ENCODE measurements around the gene SFT2D1. TPM values are rescaled to one million over a fixed set of nuclear protein-coding genes. Genes with fewer than 3 reads are reported as not detected.

The SFT2D1 gene
- total and polyA plus RNA-seq, 8 donors: 4.7 to 96.8 (median 44.5) TPM

DNA sequence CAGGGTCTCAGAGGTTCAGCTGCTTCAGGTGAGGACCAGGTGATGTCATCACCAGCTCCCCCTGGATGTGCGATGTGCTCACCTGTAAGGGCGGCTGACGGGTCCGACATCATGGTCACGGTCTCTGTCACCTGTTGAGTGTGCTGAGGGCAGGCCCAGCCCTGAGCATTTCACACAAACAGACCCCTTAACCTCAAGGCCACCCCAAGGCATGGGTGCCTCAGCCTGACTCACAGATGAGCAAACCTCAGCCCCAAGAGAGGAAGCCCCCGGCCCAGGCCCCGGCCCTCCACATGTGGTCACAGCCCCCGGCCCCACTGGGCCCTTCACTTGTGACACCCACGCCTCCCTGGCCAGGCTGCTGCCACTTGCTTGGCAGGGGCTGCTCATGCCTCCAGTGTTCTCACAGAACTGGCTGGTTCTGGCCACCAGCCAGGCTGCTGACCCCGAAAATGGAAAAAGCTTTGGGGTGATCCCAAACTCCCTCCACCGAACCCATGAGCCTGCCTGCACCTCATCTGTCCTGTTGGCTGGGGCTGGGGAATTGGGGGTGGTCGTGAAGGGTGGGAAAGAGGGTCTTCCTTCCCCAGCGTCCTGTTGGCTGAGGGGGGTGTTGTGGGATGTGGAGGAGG, 67.5 kb downstream of the SFT2D1 start:
- WGBS, 5 donors: 57 to 77% (median 69%) methylated on average over 8 to 13 of the region's 13 CpGs
- Histone ChIP-seq H3K36me3 (no peaks in the 10 kb centered on the region), H3K27ac (no peak overlapping the region), H3K4me3 (no peak overlapping the region), H3K27me3 (peaks cover 0 to 35% (median 10%) of the 10 kb centered on the region in 3 donors), H3K9me3 (no peaks in the 10 kb centered on the region), H3K4me1 (peaks cover 0 to 13% (median 4%) of the 10 kb centered on the region in 4 donors)
- DNase-seq: no peak
- TF ChIP-seq EP300 (IDR thresholded peaks at IDR 0.05) (no peak), POLR2AphosphoS5 (IDR thresholded peaks at IDR 0.05) (no peak), POLR2A (IDR thresholded peaks at IDR 0.05) (no peak)
- intact Hi-C loops (cut with DNase I; ENCODE audit: low total_unique reads): loop anchor here (5.0 kb wide), 1 partner anchor 127 kb away; no protein-coding TSS in a partner anchor

DNA sequence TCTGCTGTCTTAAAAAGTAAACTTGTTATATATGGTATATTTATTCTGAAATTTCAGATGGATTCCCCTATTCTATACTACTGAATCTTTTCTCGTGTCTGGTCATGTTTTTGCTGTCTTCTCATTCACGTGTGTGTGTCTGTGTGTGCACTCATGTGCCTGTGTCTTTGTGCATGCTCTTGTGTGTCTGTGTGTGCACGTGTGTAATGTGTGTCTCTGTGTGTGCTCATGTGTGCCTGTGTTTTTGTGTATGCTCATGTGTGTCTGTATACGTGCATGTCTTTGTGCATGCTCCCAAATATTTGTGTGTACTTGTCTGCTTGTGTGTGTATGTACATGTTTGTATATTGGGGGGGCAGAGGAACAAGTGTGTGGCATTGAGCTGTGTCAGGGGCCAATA, 68.2 kb downstream of the SFT2D1 start:
- Histone ChIP-seq H3K4me1 (peaks cover 0 to 13% (median 4%) of the 10 kb centered on the region in 4 donors), H3K36me3 (no peaks in the 10 kb centered on the region), H3K4me3 (no peak overlapping the region), H3K9me3 (no peaks in the 10 kb centered on the region), H3K27ac (no peak overlapping the region), H3K27me3 (peaks cover 0 to 42% (median 11%) of the 10 kb centered on the region in 3 donors)
- DNase-seq: no peak
- no peak for TF ChIP-seq POLR2AphosphoS5 (IDR thresholded peaks at IDR 0.05)
- TF ChIP-seq EP300 (IDR thresholded peaks at IDR 0.05): no peak
- TF ChIP-seq, protein P1, sequence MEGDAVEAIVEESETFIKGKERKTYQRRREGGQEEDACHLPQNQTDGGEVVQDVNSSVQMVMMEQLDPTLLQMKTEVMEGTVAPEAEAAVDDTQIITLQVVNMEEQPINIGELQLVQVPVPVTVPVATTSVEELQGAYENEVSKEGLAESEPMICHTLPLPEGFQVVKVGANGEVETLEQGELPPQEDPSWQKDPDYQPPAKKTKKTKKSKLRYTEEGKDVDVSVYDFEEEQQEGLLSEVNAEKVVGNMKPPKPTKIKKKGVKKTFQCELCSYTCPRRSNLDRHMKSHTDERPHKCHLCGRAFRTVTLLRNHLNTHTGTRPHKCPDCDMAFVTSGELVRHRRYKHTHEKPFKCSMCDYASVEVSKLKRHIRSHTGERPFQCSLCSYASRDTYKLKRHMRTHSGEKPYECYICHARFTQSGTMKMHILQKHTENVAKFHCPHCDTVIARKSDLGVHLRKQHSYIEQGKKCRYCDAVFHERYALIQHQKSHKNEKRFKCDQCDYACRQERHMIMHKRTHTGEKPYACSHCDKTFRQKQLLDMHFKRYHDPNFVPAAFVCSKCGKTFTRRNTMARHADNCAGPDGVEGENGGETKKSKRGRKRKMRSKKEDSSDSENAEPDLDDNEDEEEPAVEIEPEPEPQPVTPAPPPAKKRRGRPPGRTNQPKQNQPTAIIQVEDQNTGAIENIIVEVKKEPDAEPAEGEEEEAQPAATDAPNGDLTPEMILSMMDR (IDR thresholded peaks at IDR 0.05): no peak
- no peak for TF ChIP-seq POLR2A (IDR thresholded peaks at IDR 0.05)
- intact Hi-C loops (cut with DNase I; ENCODE audit: low total_unique reads): no loop called here
- WGBS, 5 donors: 70 to 73% (median 72%) methylated on average over 4 of the region's 4 CpGs

GRCh38 chr6:166271376-166271765, 71.0 kb downstream of the SFT2D1 start:
- 81 to 97% (median 85%) methylated on average over 8 to 9 of the region's 9 CpGs for WGBS, 5 donors
- DNase-seq: no peak
- H3K27me3 ChIP-seq: peaks cover 0 to 54% (median 19%) of the 10 kb centered on the region in 3 donors
- H3K27ac ChIP-seq: no peak overlapping the region
- no peaks in the 10 kb centered on the region for H3K36me3 ChIP-seq
- no peaks in the 10 kb centered on the region for H3K9me3 ChIP-seq
- H3K4me1 ChIP-seq: peaks cover 0 to 9% (median 4%) of the 10 kb centered on the region in 4 donors
- TF ChIP-seq, protein P1 (IDR thresholded peaks at IDR 0.05): no peak
- TF ChIP-seq EP300 (IDR thresholded peaks at IDR 0.05) (no peak), POLR2A (IDR thresholded peaks at IDR 0.05) (no peak), POLR2AphosphoS5 (IDR thresholded peaks at IDR 0.05) (no peak)
- no peak overlapping the region for H3K4me3 ChIP-seq
- intact Hi-C loops (cut with DNase I; ENCODE audit: low total_unique reads): no loop called here

DNA sequence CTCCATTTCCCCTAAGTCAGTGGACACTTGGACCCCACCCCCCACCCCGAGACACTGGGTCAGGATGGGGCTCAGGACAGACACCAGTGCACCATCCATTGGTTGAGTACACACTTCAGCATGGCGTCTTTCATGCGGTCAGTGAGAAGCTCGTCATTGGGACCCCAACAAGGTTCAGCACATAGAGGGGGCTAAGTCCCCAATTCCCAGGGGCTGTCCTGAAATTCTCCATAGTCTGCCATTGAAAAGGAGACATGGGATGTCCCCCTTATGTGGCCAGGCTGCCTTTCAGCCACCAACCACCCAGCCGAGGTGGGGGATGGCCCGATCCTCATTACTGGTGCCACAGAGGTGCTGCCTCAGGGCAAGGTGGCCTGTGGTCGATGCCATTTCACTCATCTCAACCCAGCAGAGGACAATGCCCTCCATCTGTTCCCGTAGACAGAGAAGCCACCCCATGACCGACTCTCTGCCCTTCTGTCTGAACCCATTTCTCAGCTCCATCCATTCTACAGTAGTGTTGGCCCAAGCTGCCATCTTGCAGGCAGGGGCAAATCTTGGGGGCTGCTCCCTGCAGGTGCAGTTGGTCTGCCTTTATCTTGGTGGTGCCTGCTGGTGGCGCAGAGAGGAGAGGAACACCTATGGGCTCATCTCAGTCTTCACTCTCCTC, 71.5 kb downstream of the SFT2D1 start:
- Histone ChIP-seq H3K27ac (no peak overlapping the region), H3K27me3 (peaks cover 0 to 54% (median 19%) of the 10 kb centered on the region in 3 donors), H3K36me3 (no peaks in the 10 kb centered on the region), H3K9me3 (no peaks in the 10 kb centered on the region), H3K4me1 (peaks cover 0 to 6% (median 3%) of the 10 kb centered on the region in 4 donors), H3K4me3 (no peak overlapping the region)
- intact Hi-C loops (cut with DNase I; ENCODE audit: low total_unique reads): no loop called here
- 75 to 88% (median 85%) methylated on average over 9 to 10 of the region's 10 CpGs for WGBS, 5 donors
- TF ChIP-seq POLR2A (IDR thresholded peaks at IDR 0.05): no peak
- no peak for TF ChIP-seq EP300 (IDR thresholded peaks at IDR 0.05)
- no peak for TF ChIP-seq POLR2AphosphoS5 (IDR thresholded peaks at IDR 0.05)
- TF ChIP-seq, protein P1 (IDR thresholded peaks at IDR 0.05): no peak
- DNase-seq: no peak

Other genes starting within 250 kb of the SFT2D1 start
- gene TBXT, start 174.7 kb downstream of the SFT2D1 start, total RNA-seq: not detected
- gene TBXT, start 174.7 kb downstream of the SFT2D1 start, polyA plus RNA-seq: not detected
- under 1 TPM in 1 of 5 donors, not detected in 4; 0.18 TPM for gene PRR18, start 34.2 kb downstream of the SFT2D1 start, total RNA-seq
- not detected for gene PRR18, start 34.2 kb downstream of the SFT2D1 start, polyA plus RNA-seq
- gene MPC1, start 40.4 kb upstream of the SFT2D1 start, total RNA-seq: 100 to 1,000 TPM in 1 of 5 donors, 10 to 100 TPM in 4; 48.4 to 120 (median 88.1) TPM
- 100 to 1,000 TPM in 2 of 3 donors, 10 to 100 TPM in 1; 64.7 to 188 (median 155) TPM for gene MPC1, start 40.4 kb upstream of the SFT2D1 start, polyA plus RNA-seq
- 1 to 10 TPM in 3 of 5 donors, not detected in 2; 3.5 to 9.0 (median 5.5) TPM for gene RAMACL, start 244.1 kb upstream of the SFT2D1 start, total RNA-seq
- under 1 TPM in 2 of 3 donors, not detected in 1; 0.25 to 0.46 TPM for gene RAMACL, start 244.1 kb upstream of the SFT2D1 start, polyA plus RNA-seq

Data from stomach (tissue), 9 donors.